ENCODE measurements around the gene PKNOX1. TPM values are rescaled to one million over a fixed set of nuclear protein-coding genes. Genes with fewer than 3 reads are reported as not detected.
"Not testable (repeated sequence)": the region's sequence is repeated elsewhere in the genome, so short reads cannot be mapped to it uniquely, and the experiment has no call there.

Gene PKNOX1
- total RNA-seq, 1 donor from 2014 or later: 14.9 TPM

DNA sequence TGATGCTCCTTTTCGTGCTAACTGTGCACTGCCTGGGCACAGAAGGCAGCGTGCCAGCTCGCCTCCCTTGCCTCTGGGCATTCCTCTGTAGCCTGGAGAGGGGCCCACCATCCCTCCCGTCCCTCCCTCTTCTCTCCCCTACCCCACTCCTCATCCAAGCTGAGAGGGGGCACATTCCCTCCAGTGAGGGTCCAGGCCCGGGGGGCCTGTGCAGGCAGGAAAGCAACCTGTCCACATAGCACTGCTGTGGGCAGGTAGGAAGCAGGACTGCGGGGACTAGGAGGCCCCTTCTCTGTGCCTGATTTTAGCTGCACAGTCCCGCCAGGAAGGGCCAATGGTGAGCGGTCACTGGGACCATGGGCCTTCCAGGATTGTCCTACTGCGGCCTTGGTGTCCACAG lies 10.3 kb upstream of the PKNOX1 start:
- Histone ChIP-seq H3K9me3 (no peaks in the 10 kb centered on the region), H3K36me3 (no peaks in the 10 kb centered on the region), H3K27me3 (no peaks in the 10 kb centered on the region), H3K27ac (no peak overlapping the region), H3K4me3 (no peak overlapping the region), H3K4me1 (no peaks in the 10 kb centered on the region)
- intact Hi-C loops (cut with DNase I): no loop called here
- DNase-seq (no peak), ATAC-seq (peak; percentile 35)
- no peak for TF ChIP-seq CTCF (IDR thresholded peaks at IDR 0.05)

- H3K27ac ChIP-seq: no peak overlapping the region
- H3K4me3 ChIP-seq: no peak overlapping the region
- H3K9me3 ChIP-seq: no peaks in the 10 kb centered on the region
- H3K4me1 ChIP-seq: no peaks in the 10 kb centered on the region
- DNase-seq: no peak
- H3K27me3 ChIP-seq: no peaks in the 10 kb centered on the region
- ATAC-seq: no peak
- TF ChIP-seq CTCF (IDR thresholded peaks at IDR 0.05): no peak
- H3K36me3 ChIP-seq: no peaks in the 10 kb centered on the region
- intact Hi-C loops (cut with DNase I): no loop called here
Observed at GRCh38 chr21:42964546-42965210, 9.7 kb upstream of the PKNOX1 start.

DNA sequence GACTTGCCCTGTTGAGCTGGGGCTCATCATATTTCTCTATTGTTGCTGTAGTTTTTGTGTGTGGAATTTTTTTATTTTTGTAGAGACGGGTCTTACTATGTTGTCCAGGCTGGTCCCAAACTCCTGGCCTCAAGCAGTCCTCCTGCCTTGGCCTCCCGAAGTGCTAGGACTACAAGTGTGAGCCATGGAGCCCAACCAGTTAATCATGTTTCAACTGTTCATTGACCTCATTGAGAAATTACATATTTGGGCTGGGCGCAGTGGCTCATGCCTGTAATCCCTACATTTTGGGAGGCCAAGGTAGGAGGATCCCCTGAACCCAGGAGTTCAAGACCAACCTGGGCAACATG lies 9.2 kb upstream of the PKNOX1 start:
- intact Hi-C loops (cut with DNase I): no loop called here
- no peaks in the 10 kb centered on the region for H3K9me3 ChIP-seq
- no peak for TF ChIP-seq CTCF (IDR thresholded peaks at IDR 0.05)
- no peak overlapping the region for H3K27ac ChIP-seq
- no peaks in the 10 kb centered on the region for H3K27me3 ChIP-seq
- ATAC-seq: no peak
- no peaks in the 10 kb centered on the region for H3K4me1 ChIP-seq
- H3K36me3 ChIP-seq: no peaks in the 10 kb centered on the region
- no peak overlapping the region for H3K4me3 ChIP-seq
- no peak for DNase-seq

- H3K4me3 ChIP-seq; H3K27me3 ChIP-seq; ATAC-seq; H3K4me1 ChIP-seq; H3K9me3 ChIP-seq; DNase-seq; intact Hi-C loops (cut with DNase I); H3K36me3 ChIP-seq; H3K27ac ChIP-seq: not testable (repeated sequence)
Observed at GRCh38 chr21:42967616-42968015, 6.7 kb upstream of the PKNOX1 start.

DNA sequence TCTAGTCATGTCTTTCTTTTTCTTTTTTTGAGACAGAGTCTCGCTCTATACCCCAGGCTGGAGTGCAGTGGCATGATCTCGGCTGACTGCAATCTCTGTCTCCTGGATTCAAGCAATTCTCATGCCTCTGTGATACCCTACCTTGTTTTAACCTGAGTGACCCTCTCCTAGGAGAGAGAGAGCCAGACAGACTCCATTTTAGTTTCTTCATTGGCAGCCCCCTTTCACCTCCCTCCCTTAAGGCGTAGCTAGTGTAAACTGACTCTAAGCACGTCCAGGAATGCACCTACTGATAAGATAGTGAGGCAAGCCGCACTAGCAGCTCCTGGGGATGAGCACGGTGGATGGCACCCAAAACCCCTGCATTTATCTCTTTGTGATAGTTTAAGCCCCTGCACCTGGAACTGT lies 5.2 kb upstream of the PKNOX1 start:
- TF ChIP-seq CTCF (IDR thresholded peaks at IDR 0.05): no peak
- intact Hi-C loops (cut with DNase I): no loop called here

DNA sequence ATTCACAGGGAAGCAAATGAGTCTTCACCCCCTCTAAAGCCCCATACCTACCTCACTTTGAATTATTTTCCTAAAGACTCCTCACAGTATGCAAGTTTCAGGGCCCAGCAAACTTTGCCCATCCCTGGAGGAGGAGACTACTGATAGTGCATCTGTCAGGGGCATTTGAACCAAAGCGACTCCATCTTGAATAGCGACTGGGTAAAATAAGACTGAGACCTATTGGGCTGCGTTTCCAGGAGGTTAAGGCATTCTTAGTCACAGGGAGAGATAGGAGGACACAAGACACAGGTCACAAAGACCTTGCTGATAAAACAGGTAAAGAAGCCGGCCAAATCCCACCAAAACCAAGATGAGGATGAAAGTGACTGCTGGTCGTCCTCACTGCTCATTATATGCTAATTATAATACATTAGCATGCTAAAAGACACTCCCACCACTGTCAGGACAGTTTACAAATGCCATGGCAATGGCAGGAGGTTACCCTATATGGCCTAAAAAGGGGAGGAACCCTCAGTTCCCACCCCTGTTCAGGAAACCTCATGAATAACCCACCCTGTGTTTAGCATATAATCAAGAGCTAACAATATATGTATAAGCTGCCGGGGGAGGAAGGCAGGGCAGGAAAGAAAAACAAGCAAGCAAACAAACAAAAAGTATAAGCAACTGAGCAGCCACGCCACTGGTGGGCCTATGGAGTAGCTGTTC lies 3.3 kb upstream of the PKNOX1 start:
- peaks cover 10% of the 10 kb centered on the region for H3K4me1 ChIP-seq
- H3K4me3 ChIP-seq: no peak overlapping the region
- intact Hi-C loops (cut with DNase I): no loop called here
- TF ChIP-seq CTCF (IDR thresholded peaks at IDR 0.05): no peak
- no peaks in the 10 kb centered on the region for H3K36me3 ChIP-seq
- no peaks in the 10 kb centered on the region for H3K9me3 ChIP-seq
- DNase-seq (peak; percentile 18), ATAC-seq (no peak)
- H3K27ac ChIP-seq: no peak overlapping the region
- no peaks in the 10 kb centered on the region for H3K27me3 ChIP-seq

More for the DNA sequence above, 5.2 kb upstream of the PKNOX1 start:
- Histone ChIP-seq H3K9me3 (no peaks in the 10 kb centered on the region), H3K4me1 (peaks cover 6% of the 10 kb centered on the region), H3K4me3 (no peak overlapping the region), H3K36me3 (no peaks in the 10 kb centered on the region), H3K27ac (no peak overlapping the region), H3K27me3 (no peaks in the 10 kb centered on the region)
- no peak for DNase-seq
- ATAC-seq: no peak
